ENCODE data around the gene PSPH. TPM values are rescaled to one million over a fixed set of nuclear protein-coding genes. Genes with fewer than 3 reads are reported as not detected.
A peak's percentile ranks its signal among the peaks of the same experiment; 100 is the strongest.

The PSPH gene
- total and polyA plus RNA-seq, 2 donors (not counting 3 experiments of a cell fraction or from before 2014, with no cell fraction given) = 11.8 to 24.2 TPM

- Histone ChIP-seq H4K20me1 (replicated peaks; ENCODE audit: control insufficient read depth, extremely low read depth, insufficient read depth, low read length) (no peaks in the 10 kb centered on the region), H3K36me3 (ENCODE audit: control insufficient read depth in 2 of 2, extremely low read depth in 1 of 2, insufficient read depth in 2 of 2, low read length in 2 of 2) (peaks cover 0 to 2% of the 10 kb centered on the region in 2 experiments), H3K27ac (ENCODE audit: insufficient read depth, low read depth, low read length) (no peak overlapping the region), H3K9ac (replicated peaks; ENCODE audit: extremely low read depth, insufficient read depth, low read length) (no peak overlapping the region), H3K27me3 (ENCODE audit: control insufficient read depth in 2 of 2, insufficient read depth in 2 of 2, low read length in 2 of 2) (no peaks in the 10 kb centered on the region), H2AFZ (ENCODE audit: low read depth, low read length) (no peak overlapping the region), H3K9me3 (replicated peaks; ENCODE audit: control insufficient read depth, insufficient read depth, low read length) (no peaks in the 10 kb centered on the region), H3K4me3 (replicated peaks in 1 of 3; ENCODE audit: insufficient read depth in 1 of 3, low read depth in 1 of 3, low read length in 3 of 3) (no peak overlapping the region), H3K9me1 (replicated peaks; ENCODE audit: control insufficient read depth, extremely low read depth, insufficient read depth, low read length) (no peaks in the 10 kb centered on the region), H3K4me1 (ENCODE audit: control insufficient read depth, extremely low read depth, insufficient read depth, low read length) (peaks cover 21% of the 10 kb centered on the region), H3K79me2 (ENCODE audit: control insufficient read depth, insufficient read depth, low read length) (no peaks in the 10 kb centered on the region), H3K4me2 (ENCODE audit: insufficient read depth, low read length) (no peak overlapping the region)
- dilution Hi-C loops (cut with MboI; ENCODE audit: extremely low pct_ligation_motif_present, low sequenced_read_pairs) (no loop called here), intact Hi-C loops (cut with micrococcal nuclease) (no loop called here)
- peak; percentile 42 for DNase-seq (ENCODE audit: low read depth, low spot score)
- FAIRE-seq = no peak
- CTCF ChIA-PET = interaction anchor here (0.8 to 3.7 kb wide), 3 partner anchors 9 to 442 kb away, joined by 4 to 15 read pairs (median 7); partner anchors contain the start of gene PHKG1
- TF ChIP-seq CTCF (IDR thresholded peaks at IDR 0.05; ENCODE audit: extremely low read depth in 1 of 2, insufficient read depth in 1 of 2, low read depth in 1 of 2, low read length in 2 of 2) (no peak), JUN (IDR thresholded peaks at IDR 0.05; ENCODE audit: borderline replicate concordance, insufficient read depth, insufficient read length, low read depth) (no peak), MYC (IDR thresholded peaks at IDR 0.05; ENCODE audit: low read depth, low read length) (no peak), EZH2 (IDR thresholded peaks at IDR 0.05; ENCODE audit: borderline replicate concordance, low read depth, low read length, severe bottlenecking) (no peak), MAX (IDR thresholded peaks at IDR 0.05; ENCODE audit: insufficient read depth, insufficient read length) (no peak), GATA2 (IDR thresholded peaks at IDR 0.05; ENCODE audit: insufficient read depth, insufficient read length, low read depth, low read length) (no peak), FOS (IDR thresholded peaks at IDR 0.05; ENCODE audit: borderline replicate concordance, insufficient read depth, low read length) (no peak), POLR2AphosphoS5 (IDR thresholded peaks at IDR 0.05; ENCODE audit: insufficient read depth, low read depth, low read length) (no peak), POLR2A (IDR thresholded peaks at IDR 0.05; ENCODE audit: low read depth, low read length) (no peak)
- POLR2A ChIA-PET = no interaction called here
- no TSS peak for BruUV-seq (replicated peaks)
These were observed 32.0 kb upstream of the PSPH start for GRCh38 chr7:56083150-56083785.

Measured in endothelial cell of umbilical vein (primary cell).